OCI-LY3 (cell line): ENCODE measurements around the gene ITFG1.

Experiments
- H2AFZ ChIP-seq: fragments of 200-600, 300-600 bp; shearing (Covaris generic); 2 replicates; pipeline ENCODE4 v1.6.0; 2014; ENCODE audit warnings: antibody characterized with exemption, low read depth, low read length
- H3K27ac ChIP-seq: fragments of 200-600, 300-600 bp; sonication (generic); 2 replicates; pipeline ENCODE4 v1.5.1; 2014; ENCODE audit warnings: mild to moderate bottlenecking, low read length, moderate library complexity, mixed read lengths
- H3K27me3 ChIP-seq: fragments of 200-600, 300-600 bp; sonication (generic); 2 replicates; pipeline ENCODE4 v1.6.1; 2014; ENCODE audit warnings: low read depth, low read length, mixed read lengths
- H3K36me3 ChIP-seq: fragments of 200-600, 300-600 bp; sonication (generic); replicated peaks from 2 replicates; pipeline ENCODE3; 2014; ENCODE audit warnings: low read depth, low read length, mixed read lengths
- H3K4me1 ChIP-seq: fragments of 300-600, 200-600 bp; sonication (generic); 2 replicates; pipeline ENCODE4 v1.6.1; 2014; ENCODE audit warnings: low read length, mixed read lengths
- H3K4me2 ChIP-seq: fragments of 200-600, 300-600 bp; sonication (generic); 2 replicates; pipeline ENCODE4 v1.6.1; 2014; ENCODE audit warnings: low read length, mixed read lengths
- H3K4me3 ChIP-seq: fragments of 300-600, 200-600 bp; sonication (generic); 2 replicates; pipeline ENCODE4 v1.5.1; 2014; ENCODE audit warnings: antibody characterized with exemption, mild to moderate bottlenecking, low read length, moderate library complexity
- H3K79me2 ChIP-seq: fragments of 300-600, 200-600 bp; shearing (Covaris generic); 2 replicates; pipeline ENCODE4 v1.6.1; 2014; ENCODE audit warnings: mild to moderate bottlenecking, low read length, mixed read lengths
- H3K9ac ChIP-seq: fragments of 300-600, 200-600 bp; shearing (Covaris generic); 2 replicates; pipeline ENCODE4 v1.6.0; 2014; ENCODE audit warnings: mild to moderate bottlenecking, low read length, moderate library complexity
- H3K9me3 ChIP-seq: fragments of 200-600, 300-600 bp; shearing (Covaris generic); 2 replicates; pipeline ENCODE4 v1.6.1; 2014; ENCODE audit warnings: low read length, mixed read lengths; ENCODE audit not compliant: insufficient read depth
- H4K20me1 ChIP-seq: fragments of 200-600, 300-600 bp; sonication (generic); 2 replicates; pipeline ENCODE4 v1.6.1; 2016; ENCODE audit warnings: low read length, mixed read lengths; ENCODE audit not compliant: insufficient read depth
- EZH2phosphoT487 ChIP-seq: fragments of 200-600 bp; shearing (Covaris generic); IDR thresholded peaks from 2 replicates; pipeline ENCODE4 v1.6.1; 2018; ENCODE audit warnings: antibody characterized with exemption, mixed run types, low read depth
- TF ChIP-seq, protein P1 (sequence below): fragments of 200-600, 300-600 bp; sonication (generic); IDR thresholded peaks from 2 replicates; pipeline ENCODE4 v1.5.1; 2014; ENCODE audit warnings: antibody characterized with exemption, low read length, low read depth

The ITFG1 gene

GRCh38 chr16:47492428-47493377 lies 31.8 kb upstream of the ITFG1 start:
- Histone ChIP-seq H3K27me3 (no peaks in the 10 kb centered on the region), H4K20me1 (no peaks in the 10 kb centered on the region), H3K4me1 (peaks cover 43% of the 10 kb centered on the region), H3K36me3 (peaks cover 4% of the 10 kb centered on the region), H3K4me3 (peak overlapping the region; percentile 78), H2AFZ (peak overlapping the region; percentile 35; the same call in 1 of the 2 replicates), H3K9ac (peak overlapping the region; percentile 87), H3K79me2 (peaks cover 14% of the 10 kb centered on the region; the same call in 1 of the 2 replicates), H3K27ac (peak overlapping the region; percentile 98), H3K9me3 (no peaks in the 10 kb centered on the region), H3K4me2 (peak overlapping the region; percentile 99)
- TF ChIP-seq, protein P1, sequence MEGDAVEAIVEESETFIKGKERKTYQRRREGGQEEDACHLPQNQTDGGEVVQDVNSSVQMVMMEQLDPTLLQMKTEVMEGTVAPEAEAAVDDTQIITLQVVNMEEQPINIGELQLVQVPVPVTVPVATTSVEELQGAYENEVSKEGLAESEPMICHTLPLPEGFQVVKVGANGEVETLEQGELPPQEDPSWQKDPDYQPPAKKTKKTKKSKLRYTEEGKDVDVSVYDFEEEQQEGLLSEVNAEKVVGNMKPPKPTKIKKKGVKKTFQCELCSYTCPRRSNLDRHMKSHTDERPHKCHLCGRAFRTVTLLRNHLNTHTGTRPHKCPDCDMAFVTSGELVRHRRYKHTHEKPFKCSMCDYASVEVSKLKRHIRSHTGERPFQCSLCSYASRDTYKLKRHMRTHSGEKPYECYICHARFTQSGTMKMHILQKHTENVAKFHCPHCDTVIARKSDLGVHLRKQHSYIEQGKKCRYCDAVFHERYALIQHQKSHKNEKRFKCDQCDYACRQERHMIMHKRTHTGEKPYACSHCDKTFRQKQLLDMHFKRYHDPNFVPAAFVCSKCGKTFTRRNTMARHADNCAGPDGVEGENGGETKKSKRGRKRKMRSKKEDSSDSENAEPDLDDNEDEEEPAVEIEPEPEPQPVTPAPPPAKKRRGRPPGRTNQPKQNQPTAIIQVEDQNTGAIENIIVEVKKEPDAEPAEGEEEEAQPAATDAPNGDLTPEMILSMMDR: no peak
- TF ChIP-seq EZH2phosphoT487: no peak

GRCh38 chr16:47492036-47492427 lies 31.2 kb upstream of the ITFG1 start:
- H3K4me2 ChIP-seq: peak overlapping the region; percentile 99
- H3K27ac ChIP-seq: peak overlapping the region; percentile 98
- H2AFZ ChIP-seq: peak overlapping the region; percentile 35; the same call in 1 of the 2 replicates

GRCh38 chr16:47490471-47490870 lies 29.6 kb upstream of the ITFG1 start:
- peaks cover 17% of the 10 kb centered on the region; the same call in 1 of the 2 replicates for H3K79me2 ChIP-seq
- H3K9me3 ChIP-seq: no peaks in the 10 kb centered on the region
- no peak overlapping the region for H3K4me3 ChIP-seq
- H4K20me1 ChIP-seq: no peaks in the 10 kb centered on the region
- TF ChIP-seq EZH2phosphoT487: no peak
- TF ChIP-seq, protein P1: no peak
- H3K4me2 ChIP-seq: no peak overlapping the region
- no peak overlapping the region for H3K9ac ChIP-seq
- H3K36me3 ChIP-seq: no peaks in the 10 kb centered on the region
- no peak overlapping the region for H3K27ac ChIP-seq
- no peaks in the 10 kb centered on the region for H3K27me3 ChIP-seq
- H2AFZ ChIP-seq: no peak overlapping the region
- H3K4me1 ChIP-seq: peaks cover 58% of the 10 kb centered on the region

More at GRCh38 chr16:47492036-47492427, 31.2 kb upstream of the ITFG1 start:
- Histone ChIP-seq H3K9ac (peak overlapping the region; percentile 87), H3K9me3 (no peaks in the 10 kb centered on the region), H3K27me3 (no peaks in the 10 kb centered on the region), H3K4me1 (peaks cover 49% of the 10 kb centered on the region), H3K79me2 (peaks cover 17% of the 10 kb centered on the region; the same call in 1 of the 2 replicates), H3K4me3 (peak overlapping the region; percentile 78), H4K20me1 (no peaks in the 10 kb centered on the region), H3K36me3 (no peaks in the 10 kb centered on the region)
- no peak for TF ChIP-seq EZH2phosphoT487
- TF ChIP-seq, protein P1: no peak

DNA sequence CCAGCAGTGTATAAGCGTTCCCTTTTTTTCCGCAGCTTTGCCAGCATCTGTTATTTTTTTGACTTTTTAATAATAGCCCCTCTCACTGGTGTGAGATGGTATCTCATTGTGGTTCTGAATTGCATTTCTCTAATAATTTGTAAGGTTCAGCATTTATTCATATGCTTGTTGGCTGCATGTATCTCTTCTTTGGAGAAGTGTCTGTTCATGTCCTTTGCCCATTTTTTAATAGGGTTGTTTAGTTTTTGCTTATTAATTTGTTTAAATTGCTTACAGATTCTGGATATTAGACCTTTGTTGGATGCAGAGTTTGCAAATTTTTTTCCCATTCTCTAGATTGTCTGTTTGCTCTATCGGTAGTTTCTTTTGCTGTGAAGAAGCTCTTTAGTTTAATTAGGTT lies 27.2 kb upstream of the ITFG1 start:
- no peak overlapping the region for H2AFZ ChIP-seq
- H3K4me2 ChIP-seq: no peak overlapping the region
- no peaks in the 10 kb centered on the region for H3K27me3 ChIP-seq
- H3K4me1 ChIP-seq: peaks cover 41% of the 10 kb centered on the region
- H3K79me2 ChIP-seq: peaks cover 14% of the 10 kb centered on the region; the same call in 1 of the 2 replicates
- H3K36me3 ChIP-seq: no peaks in the 10 kb centered on the region
- H3K9me3 ChIP-seq: no peaks in the 10 kb centered on the region
- H3K4me3 ChIP-seq: no peak overlapping the region
- H3K27ac ChIP-seq: no peak overlapping the region
- H4K20me1 ChIP-seq: no peaks in the 10 kb centered on the region
- no peak overlapping the region for H3K9ac ChIP-seq
- TF ChIP-seq, protein P1: no peak
- TF ChIP-seq EZH2phosphoT487: no peak
